Heart left ventricle (tissue), 13 donors: ENCODE measurements around the gene ADGRD1.

Experiments
- POLR2A ChIP-seq, 2 donors: fragments of 450-650 bp; IDR thresholded peaks; one replicate each; pipeline ENCODE4 v1.6.1; 2017; ENCODE audit warnings: antibody characterized with exemption in 2 of 2, mild to moderate bottlenecking in 2 of 2, moderate library complexity in 2 of 2
- TF ChIP-seq, protein P1 (sequence below), 12 donors: fragments of 200-600 bp; sonication (generic) in 4 of 12; IDR thresholded peaks; one replicate each; pipeline versions ENCODE4 v1.5.0 to v1.8.0; 2018 to 2022; ENCODE audit warnings: antibody characterized with exemption in 12 of 12, mild to moderate bottlenecking in 5 of 12
- donor health status: ischemic (EF 13 %, LVEDD 7.1; RV severe dilation, severe dysfunction).
- donor health status: DM: no; HTN: yes; CAD: no.
- donor health status: DM: no; HTN: no; CAD: no.
- donor health status: ischemic (EF 25% LVEDD 6.9; RV normal size, moderate dysfunction).
- donor health status: ischemic (EF 25% LVEDD 5.7; RV mildly dilated, moderate dysfunction).
- donor health status: ischemic (EF 35%, LVEDD 5.7; RV mildly dilated, moderate dysfunction).
- donor health status: nonischemic (EF 11% LVEDD 7.7; RV severe dilation, severe dysfunction).
- donor health status: DM: yes; HTN: yes; CAD: no.
- donor health status: PGD.
- donor health status: ischemic (EF 29% LVEDD 5.4; RV normal size, mild dysfunction).
- donor health status: nonischemic (EF 23%, LVEDD 6.1; RV moderate dilation, normal function).

DNA sequence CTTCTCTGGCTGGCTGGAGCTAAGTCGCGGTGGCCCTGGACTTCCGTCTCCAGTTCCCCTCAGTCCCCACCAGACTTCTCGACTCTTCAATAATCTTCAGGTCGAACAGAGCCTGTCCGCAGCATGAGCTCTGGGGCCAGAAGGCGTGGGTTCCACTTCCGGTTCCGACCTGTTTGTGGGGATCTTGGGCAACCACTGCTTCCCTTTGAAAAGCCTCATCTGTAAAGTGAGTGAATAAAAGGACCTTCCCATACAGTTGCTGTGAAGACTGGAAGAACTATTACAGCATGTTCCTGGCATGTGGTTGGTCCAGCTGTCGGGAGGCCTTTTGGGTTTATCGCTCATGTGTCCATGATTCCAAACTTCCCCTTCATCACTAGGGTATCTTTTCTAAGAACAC, 19.4 kb downstream of the ADGRD1 start:
- TF ChIP-seq, protein P1, sequence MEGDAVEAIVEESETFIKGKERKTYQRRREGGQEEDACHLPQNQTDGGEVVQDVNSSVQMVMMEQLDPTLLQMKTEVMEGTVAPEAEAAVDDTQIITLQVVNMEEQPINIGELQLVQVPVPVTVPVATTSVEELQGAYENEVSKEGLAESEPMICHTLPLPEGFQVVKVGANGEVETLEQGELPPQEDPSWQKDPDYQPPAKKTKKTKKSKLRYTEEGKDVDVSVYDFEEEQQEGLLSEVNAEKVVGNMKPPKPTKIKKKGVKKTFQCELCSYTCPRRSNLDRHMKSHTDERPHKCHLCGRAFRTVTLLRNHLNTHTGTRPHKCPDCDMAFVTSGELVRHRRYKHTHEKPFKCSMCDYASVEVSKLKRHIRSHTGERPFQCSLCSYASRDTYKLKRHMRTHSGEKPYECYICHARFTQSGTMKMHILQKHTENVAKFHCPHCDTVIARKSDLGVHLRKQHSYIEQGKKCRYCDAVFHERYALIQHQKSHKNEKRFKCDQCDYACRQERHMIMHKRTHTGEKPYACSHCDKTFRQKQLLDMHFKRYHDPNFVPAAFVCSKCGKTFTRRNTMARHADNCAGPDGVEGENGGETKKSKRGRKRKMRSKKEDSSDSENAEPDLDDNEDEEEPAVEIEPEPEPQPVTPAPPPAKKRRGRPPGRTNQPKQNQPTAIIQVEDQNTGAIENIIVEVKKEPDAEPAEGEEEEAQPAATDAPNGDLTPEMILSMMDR (IDR thresholded peaks at IDR 0.05), result no peak
- TF ChIP-seq POLR2A (IDR thresholded peaks at IDR 0.05), result no peak
